CD4-positive, alpha-beta memory T cell (primary cell): ENCODE results near the gene GBX2. TPM values are rescaled to one million over a fixed set of nuclear protein-coding genes. Genes with fewer than 3 reads are reported as not detected.

ENCODE experiments used
- CTCF ChIA-PET: fragments of 350-600 bp; sonication (Branson Sonifier 250); formaldehyde crosslinking; loops from one replicate; lab custom pipeline; 2021; ENCODE audit warnings: inconsistent platforms; ENCODE audit not compliant: partially characterized antibody; lab: Charles Lee
- POLR2A ChIA-PET: fragments of 350-600 bp; sonication (Branson Sonifier 250); formaldehyde crosslinking; loops from one replicate; lab custom pipeline; 2021; ENCODE audit not compliant: partially characterized antibody; lab: Charles Lee
- DNase-seq, 5 donors: peaks; one replicate each; pipeline versions ENCODE4 v3.0.0 to v3.0.0-alpha.2; 2020 to 2022; ENCODE audit warnings: mixed read lengths in 1 of 5
- H3K27ac ChIP-seq: one replicate; pipeline ENCODE4 v1.7.0; 2013; ENCODE audit warnings: low read depth, low read length
- H3K27me3 ChIP-seq: 2 replicates; pipeline ENCODE4 v1.7.0; 2013; ENCODE audit warnings: mild to moderate bottlenecking, low read length, moderate library complexity; ENCODE audit not compliant: insufficient read depth
- H3K36me3 ChIP-seq: 2 replicates; pipeline ENCODE4 v1.7.0; 2013; ENCODE audit warnings: mild to moderate bottlenecking, low read length, moderate library complexity; ENCODE audit not compliant: insufficient read depth
- H3K4me1 ChIP-seq: 2 replicates; pipeline ENCODE4 v1.7.0; 2013; ENCODE audit warnings: mild to moderate bottlenecking, low read length, moderate library complexity; ENCODE audit not compliant: insufficient read depth
- H3K4me3 ChIP-seq, 2 donors: one replicate each; pipeline ENCODE4 v1.7.0; 2013; ENCODE audit warnings: low read length in 2 of 2, mild to moderate bottlenecking in 1 of 2
- H3K9me3 ChIP-seq, 2 donors: one replicate each; pipeline ENCODE4 v1.7.0; 2013; ENCODE audit warnings: low read length in 2 of 2, control low read depth in 1 of 2; ENCODE audit not compliant: control insufficient read depth in 1 of 2
- H3K27ac Mint-ChIP-seq, 7 donors: one replicate each; pipeline ENCODE4 v1.8.0; 2020 to 2021; ENCODE audit warnings: mixed read lengths in 7 of 7, mild to moderate bottlenecking in 6 of 7, inconsistent platforms in 3 of 7, moderate library complexity in 3 of 7
- H3K27me3 Mint-ChIP-seq, 2 donors: one replicate each; pipeline ENCODE4 v1.8.0; 2020 to 2021; ENCODE audit warnings: mixed read lengths in 2 of 2
- H3K36me3 Mint-ChIP-seq, 2 donors: one replicate each; pipeline ENCODE4 v1.8.0; 2020 to 2021; ENCODE audit warnings: mixed read lengths in 2 of 2, inconsistent platforms in 1 of 2, mild to moderate bottlenecking in 1 of 2
- H3K4me1 Mint-ChIP-seq, 4 donors: one replicate each; pipeline ENCODE4 v1.8.0; 2020 to 2021; ENCODE audit warnings: mixed read lengths in 4 of 4, mild to moderate bottlenecking in 1 of 4
- H3K4me3 Mint-ChIP-seq, 8 donors: one replicate each; pipeline ENCODE4 v1.8.0; 2020 to 2021; ENCODE audit warnings: mixed read lengths in 8 of 8, mild to moderate bottlenecking in 7 of 8, moderate library complexity in 6 of 8, inconsistent platforms in 3 of 8
- H3K9me3 Mint-ChIP-seq, 8 donors: one replicate each; pipeline ENCODE4 v1.8.0; 2020 to 2021; ENCODE audit warnings: mixed read lengths in 8 of 8, mild to moderate bottlenecking in 5 of 8, inconsistent platforms in 3 of 8, moderate library complexity in 1 of 8
- intact Hi-C: fragments of 100-400 bp; cut with micrococcal nuclease; formaldehyde crosslinking; loops from one replicate; pipeline ENCODE4 v1.15.1; 2023
- polyA plus RNA-seq, 2 donors: library from polyadenylated mRNA; unstranded; fragments of 300-500 nt; fragmentation: Illumina TruSeq; gene quantifications; one replicate each; pipeline ENCODE4 v1.2.3, GENCODE V29; 2021
- total RNA-seq, 2 experiments: library from RNA; stranded (reverse); gene quantifications; one replicate each; pipeline ENCODE4 v1.2.3, GENCODE V29; 2021

Gene GBX2
- total and polyA plus RNA-seq, 4 experiments from 2014 or later: not detected

DNA sequence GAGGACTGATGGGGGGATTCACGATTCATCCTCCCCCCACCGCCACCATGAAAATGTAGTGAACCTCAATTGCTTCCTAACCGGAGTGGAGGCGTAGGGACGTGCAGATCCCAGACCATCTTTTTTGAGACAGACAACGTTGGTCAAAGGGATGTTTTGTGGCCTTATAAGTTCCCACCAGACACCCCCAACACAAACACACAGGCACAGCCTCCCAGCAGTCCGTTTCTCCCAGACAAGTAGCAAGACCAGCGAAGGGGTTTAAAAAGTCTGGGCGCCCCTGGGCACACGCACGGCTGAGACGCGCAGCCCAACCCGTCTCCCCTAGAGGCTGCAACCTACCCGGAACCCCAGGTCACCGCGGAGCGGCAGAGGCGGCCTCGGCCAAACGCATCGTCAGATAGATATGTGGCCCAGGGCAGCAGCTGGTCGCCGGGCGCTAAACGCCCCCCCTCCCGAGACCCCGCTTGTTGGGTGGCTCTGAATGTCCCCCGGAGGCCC, 1.3 kb downstream of the GBX2 start:
- POLR2A ChIA-PET: no interaction called here
- no peak overlapping the region for H3K27ac Mint-ChIP-seq
- no peak overlapping the region for H3K27ac ChIP-seq
- peaks cover 0 to 2% (median 0%) of the 10 kb centered on the region in 8 donors for H3K9me3 Mint-ChIP-seq
- DNase-seq: no peak
- CTCF ChIA-PET: no interaction called here
- peaks cover 24% of the 10 kb centered on the region for H3K27me3 ChIP-seq
- no peaks in the 10 kb centered on the region for H3K36me3 ChIP-seq
- H3K9me3 ChIP-seq: no peaks in the 10 kb centered on the region
- peak overlapping the region in 4 of 8 donors; percentile 46 to 77 (median 63) for H3K4me3 Mint-ChIP-seq
- H3K36me3 Mint-ChIP-seq: peaks cover 0 to 2% of the 10 kb centered on the region in 2 donors
- peaks cover 48 to 50% of the 10 kb centered on the region in 2 donors for H3K27me3 Mint-ChIP-seq
- H3K4me3 ChIP-seq: no peak overlapping the region
- H3K4me1 Mint-ChIP-seq: peaks cover 5 to 52% (median 19%) of the 10 kb centered on the region in 4 donors
- intact Hi-C loops: no loop called here
- H3K4me1 ChIP-seq: peaks cover 3% of the 10 kb centered on the region

- H3K27me3 Mint-ChIP-seq: peaks cover 47 to 54% of the 10 kb centered on the region in 2 donors
- intact Hi-C loops: no loop called here
- DNase-seq: no peak
- H3K4me3 ChIP-seq: no peak overlapping the region
- peaks cover 24% of the 10 kb centered on the region for H3K27me3 ChIP-seq
- CTCF ChIA-PET: interaction anchor here (1.0 kb wide), 1 partner anchor 12 kb away, joined by 3 read pairs; no protein-coding TSS in a partner anchor
- H3K36me3 Mint-ChIP-seq: peaks cover 0 to 2% of the 10 kb centered on the region in 2 donors
- POLR2A ChIA-PET: no interaction called here
- H3K36me3 ChIP-seq: no peaks in the 10 kb centered on the region
- no peak overlapping the region for H3K27ac Mint-ChIP-seq
- H3K4me1 Mint-ChIP-seq: peaks cover 5 to 50% (median 18%) of the 10 kb centered on the region in 4 donors
- H3K4me3 Mint-ChIP-seq: peak overlapping the region; percentile 50 to 77 (median 63)
- H3K4me1 ChIP-seq: peaks cover 3% of the 10 kb centered on the region
- no peak overlapping the region for H3K27ac ChIP-seq
- no peaks in the 10 kb centered on the region for H3K9me3 ChIP-seq
- H3K9me3 Mint-ChIP-seq: peaks cover 0 to 2% (median 0%) of the 10 kb centered on the region in 8 donors
Observed at GRCh38 chr2:236165842-236166795, 2.1 kb downstream of the GBX2 start.

- Histone ChIP-seq H3K9me3 (no peaks in the 10 kb centered on the region), H3K36me3 (no peaks in the 10 kb centered on the region), H3K27me3 (peaks cover 24% of the 10 kb centered on the region), H3K4me3 (no peak overlapping the region), H3K4me1 (peaks cover 3% of the 10 kb centered on the region), H3K27ac (no peak overlapping the region)
- Mint-ChIP-seq H3K27ac (no peak overlapping the region), H3K36me3 (no peaks in the 10 kb centered on the region), H3K4me3 (peak overlapping the region in 6 of 8 donors; percentile 26 to 75 (median 54)), H3K9me3 (peaks cover 0 to 2% (median 0%) of the 10 kb centered on the region in 8 donors), H3K4me1 (peaks cover 3 to 41% (median 16%) of the 10 kb centered on the region in 4 donors), H3K27me3 (peaks cover 40 to 46% of the 10 kb centered on the region in 2 donors)
- POLR2A ChIA-PET: no interaction called here
- CTCF ChIA-PET: interaction anchor here (1.0 kb wide), 1 partner anchor 13 kb away, joined by 3 read pairs; no protein-coding TSS in a partner anchor
- no peak for DNase-seq
- intact Hi-C loops: no loop called here
Observed at GRCh38 chr2:236164925-236165841, 3.0 kb downstream of the GBX2 start.

- Mint-ChIP-seq H3K4me1 (peaks cover 3 to 33% (median 16%) of the 10 kb centered on the region in 4 donors), H3K36me3 (no peaks in the 10 kb centered on the region), H3K27me3 (peaks cover 31 to 38% of the 10 kb centered on the region in 2 donors), H3K27ac (no peak overlapping the region), H3K9me3 (no peaks in the 10 kb centered on the region), H3K4me3 (peak overlapping the region in 4 of 8 donors; percentile 46 to 75 (median 54))
- H3K4me3 ChIP-seq: no peak overlapping the region
- peaks cover 16% of the 10 kb centered on the region for H3K27me3 ChIP-seq
- no peak for DNase-seq
- intact Hi-C loops: no loop called here
- H3K27ac ChIP-seq: no peak overlapping the region
- no peaks in the 10 kb centered on the region for H3K36me3 ChIP-seq
- H3K9me3 ChIP-seq: no peaks in the 10 kb centered on the region
- H3K4me1 ChIP-seq: peaks cover 3% of the 10 kb centered on the region
- CTCF ChIA-PET: no interaction called here
- POLR2A ChIA-PET: no interaction called here
Observed at GRCh38 chr2:236164201-236164924, 3.8 kb downstream of the GBX2 start.

DNA sequence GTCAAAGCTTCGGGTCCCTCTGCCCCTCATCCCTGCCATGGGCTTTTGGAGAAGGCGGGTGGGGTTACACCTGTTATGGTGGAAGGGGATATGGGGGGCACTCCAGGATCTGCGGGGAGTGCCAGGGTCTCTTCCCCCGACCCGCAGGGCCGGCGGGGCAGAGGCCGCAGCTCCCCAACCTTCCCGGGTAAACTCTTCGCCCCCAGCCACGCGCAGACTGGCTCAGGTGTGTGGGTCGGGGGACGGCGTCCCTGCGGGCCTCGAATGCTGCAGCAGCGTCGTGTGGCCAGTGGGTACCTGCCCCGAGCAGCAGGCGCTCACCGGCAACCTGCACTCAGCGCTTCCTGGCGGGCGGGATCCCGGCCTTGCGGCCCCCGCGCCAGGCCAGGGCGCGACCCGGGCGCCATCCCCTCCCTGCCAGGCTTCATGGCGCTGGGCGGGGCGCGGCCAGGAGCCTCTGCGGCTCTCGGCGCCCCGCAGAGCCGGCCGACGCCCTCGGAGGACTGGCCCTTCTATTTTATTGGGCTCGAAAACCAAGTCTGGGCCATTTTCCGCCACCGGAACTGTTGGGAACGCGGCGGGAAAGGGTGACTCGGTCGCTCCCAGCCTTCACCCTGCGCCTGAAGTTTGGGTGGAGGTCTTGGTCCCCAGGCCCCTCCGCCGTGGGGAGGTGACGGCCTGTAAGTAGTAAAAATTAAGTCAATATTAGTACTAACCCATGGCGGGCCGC, 4.5 kb downstream of the GBX2 start:
- H3K27me3 ChIP-seq: peaks cover 13% of the 10 kb centered on the region
- Mint-ChIP-seq H3K27ac (no peak overlapping the region), H3K4me1 (peaks cover 3 to 31% (median 16%) of the 10 kb centered on the region in 4 donors), H3K36me3 (no peaks in the 10 kb centered on the region), H3K9me3 (no peaks in the 10 kb centered on the region), H3K27me3 (peaks cover 31 to 33% of the 10 kb centered on the region in 2 donors), H3K4me3 (no peak overlapping the region)
- POLR2A ChIA-PET: no interaction called here
- no peak overlapping the region for H3K27ac ChIP-seq
- DNase-seq: no peak
- H3K9me3 ChIP-seq: no peaks in the 10 kb centered on the region
- H3K4me3 ChIP-seq: no peak overlapping the region
- CTCF ChIA-PET: no interaction called here
- H3K4me1 ChIP-seq: peaks cover 3% of the 10 kb centered on the region
- no peaks in the 10 kb centered on the region for H3K36me3 ChIP-seq
- intact Hi-C loops: no loop called here

DNA sequence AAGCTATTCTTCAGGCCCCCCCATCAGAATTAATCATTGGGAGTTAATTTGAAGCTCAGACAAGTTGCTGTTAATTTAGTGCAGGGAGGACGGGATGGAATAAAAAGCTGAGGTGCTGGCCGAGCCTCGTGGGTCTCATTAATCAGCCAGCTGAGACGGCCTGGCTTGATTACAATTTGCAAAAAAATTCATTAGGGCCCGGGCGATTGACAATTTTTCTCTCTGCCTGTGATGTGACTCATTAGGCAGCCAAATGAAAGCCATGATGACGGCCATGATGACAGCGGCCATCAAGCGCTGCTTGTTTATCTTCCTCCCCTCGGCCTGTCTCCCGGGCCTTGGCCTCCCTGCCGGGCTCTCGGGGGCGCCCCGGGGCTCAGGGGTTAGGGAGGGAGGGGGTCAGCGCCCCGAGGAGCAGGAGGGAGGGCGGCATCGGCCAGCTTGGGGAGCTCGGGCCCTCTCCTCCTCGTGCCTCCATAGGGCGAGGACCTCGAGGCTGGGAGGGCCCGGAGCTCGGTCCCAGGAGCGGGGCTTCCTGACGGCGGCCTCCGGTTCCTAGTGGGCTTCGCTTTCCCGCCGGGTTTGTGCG, 5.2 kb downstream of the GBX2 start:
- Mint-ChIP-seq H3K27me3 (peaks cover 36 to 39% of the 10 kb centered on the region in 2 donors), H3K27ac (no peak overlapping the region), H3K9me3 (no peaks in the 10 kb centered on the region), H3K4me1 (peaks cover 3 to 35% (median 16%) of the 10 kb centered on the region in 4 donors), H3K4me3 (peak overlapping the region in 1 of 8 donors; percentile 20), H3K36me3 (no peaks in the 10 kb centered on the region)
- H3K4me3 ChIP-seq: no peak overlapping the region
- no peak overlapping the region for H3K27ac ChIP-seq
- DNase-seq: no peak
- peaks cover 13% of the 10 kb centered on the region for H3K27me3 ChIP-seq
- no peaks in the 10 kb centered on the region for H3K36me3 ChIP-seq
- H3K9me3 ChIP-seq: no peaks in the 10 kb centered on the region
- intact Hi-C loops: no loop called here
- POLR2A ChIA-PET: no interaction called here
- CTCF ChIA-PET: no interaction called here
- peaks cover 3% of the 10 kb centered on the region for H3K4me1 ChIP-seq
